ENCODE measurements around the gene BCKDHA.

The BCKDHA gene

DNA sequence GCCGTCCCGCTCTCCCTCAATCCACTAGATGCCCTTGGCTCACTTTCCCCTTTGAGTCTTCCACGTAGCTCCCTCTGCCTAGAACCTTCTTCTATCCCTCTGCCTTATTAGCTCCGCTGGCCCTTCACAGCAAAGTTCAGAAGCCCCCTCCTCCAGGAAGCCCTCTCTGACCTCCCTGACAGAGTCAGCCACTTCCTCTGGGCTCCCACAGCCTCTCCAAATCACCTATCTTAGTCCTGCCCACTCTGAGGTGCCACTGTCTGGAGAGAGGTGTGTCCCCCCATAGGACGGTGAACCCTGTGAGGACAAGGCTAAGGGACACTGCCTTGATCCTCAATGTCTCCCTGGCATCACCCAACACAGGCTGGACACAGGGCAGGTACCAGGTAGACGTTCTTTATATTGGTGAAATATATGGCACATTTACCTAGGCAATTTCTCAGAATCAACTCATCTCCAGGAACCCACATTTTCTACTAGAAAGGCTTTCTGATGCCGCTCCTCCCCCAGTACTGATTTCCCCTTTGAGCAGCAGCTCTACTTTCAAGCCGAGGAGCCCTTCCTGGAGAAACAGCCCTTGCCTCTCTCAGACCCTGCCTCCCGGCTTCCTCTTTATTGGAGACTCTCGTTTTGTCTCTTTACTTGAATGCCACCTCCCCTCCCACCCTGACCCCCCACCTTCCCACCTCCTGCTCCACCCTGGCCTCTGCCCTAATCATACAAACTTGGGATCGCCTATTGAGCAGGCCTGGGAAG, 40.5 kb upstream of the BCKDHA start:
- no peak for DNase-seq (ENCODE audit: low read depth)
- TF ChIP-seq, protein P1, sequence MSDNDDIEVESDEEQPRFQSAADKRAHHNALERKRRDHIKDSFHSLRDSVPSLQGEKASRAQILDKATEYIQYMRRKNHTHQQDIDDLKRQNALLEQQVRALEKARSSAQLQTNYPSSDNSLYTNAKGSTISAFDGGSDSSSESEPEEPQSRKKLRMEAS (IDR thresholded peaks at IDR 0.05; ENCODE audit: low read depth, low read length): no peak
- TF ChIP-seq POLR2A (IDR thresholded peaks at IDR 0.05; ENCODE audit: extremely low read depth, insufficient read length): no peak
- no peak for TF ChIP-seq MYC (IDR thresholded peaks at IDR 0.05; ENCODE audit: low read depth, low read length)
- TF ChIP-seq, protein P2, sequence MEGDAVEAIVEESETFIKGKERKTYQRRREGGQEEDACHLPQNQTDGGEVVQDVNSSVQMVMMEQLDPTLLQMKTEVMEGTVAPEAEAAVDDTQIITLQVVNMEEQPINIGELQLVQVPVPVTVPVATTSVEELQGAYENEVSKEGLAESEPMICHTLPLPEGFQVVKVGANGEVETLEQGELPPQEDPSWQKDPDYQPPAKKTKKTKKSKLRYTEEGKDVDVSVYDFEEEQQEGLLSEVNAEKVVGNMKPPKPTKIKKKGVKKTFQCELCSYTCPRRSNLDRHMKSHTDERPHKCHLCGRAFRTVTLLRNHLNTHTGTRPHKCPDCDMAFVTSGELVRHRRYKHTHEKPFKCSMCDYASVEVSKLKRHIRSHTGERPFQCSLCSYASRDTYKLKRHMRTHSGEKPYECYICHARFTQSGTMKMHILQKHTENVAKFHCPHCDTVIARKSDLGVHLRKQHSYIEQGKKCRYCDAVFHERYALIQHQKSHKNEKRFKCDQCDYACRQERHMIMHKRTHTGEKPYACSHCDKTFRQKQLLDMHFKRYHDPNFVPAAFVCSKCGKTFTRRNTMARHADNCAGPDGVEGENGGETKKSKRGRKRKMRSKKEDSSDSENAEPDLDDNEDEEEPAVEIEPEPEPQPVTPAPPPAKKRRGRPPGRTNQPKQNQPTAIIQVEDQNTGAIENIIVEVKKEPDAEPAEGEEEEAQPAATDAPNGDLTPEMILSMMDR (IDR thresholded peaks at IDR 0.05; ENCODE audit: low read depth, low read length): no peak
- no peak overlapping the region for H3K4me3 ChIP-seq (ENCODE audit: low read depth, low read length)

DNA sequence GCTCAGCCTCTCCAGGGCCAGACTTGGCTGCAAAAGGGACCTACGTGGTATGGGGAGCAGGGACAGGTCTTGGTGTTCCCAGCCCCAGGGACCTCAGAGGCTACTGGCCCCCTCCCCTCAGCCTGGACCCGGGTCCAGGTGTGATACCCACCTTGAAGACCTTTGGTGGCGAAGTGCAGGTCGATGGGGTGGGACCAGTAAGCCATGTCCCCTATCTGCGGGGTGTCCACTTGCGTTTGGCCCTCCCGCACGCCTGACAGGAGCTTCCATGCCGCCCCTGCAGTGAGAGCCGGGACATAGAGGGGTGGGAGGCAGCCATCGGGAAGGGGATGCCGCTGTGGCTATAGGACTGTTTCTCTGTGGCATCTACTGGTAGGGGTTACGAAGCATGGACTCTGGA, 39.9 kb upstream of the BCKDHA start:
- H3K4me3 ChIP-seq (ENCODE audit: low read depth, low read length): no peak overlapping the region
- TF ChIP-seq, protein P1 (IDR thresholded peaks at IDR 0.05; ENCODE audit: low read depth, low read length): no peak
- TF ChIP-seq, protein P2 (IDR thresholded peaks at IDR 0.05; ENCODE audit: low read depth, low read length): no peak
- TF ChIP-seq MYC (IDR thresholded peaks at IDR 0.05; ENCODE audit: low read depth, low read length): no peak
- no peak for TF ChIP-seq POLR2A (IDR thresholded peaks at IDR 0.05; ENCODE audit: extremely low read depth, insufficient read length)
- no peak for DNase-seq (ENCODE audit: low read depth)

DNA sequence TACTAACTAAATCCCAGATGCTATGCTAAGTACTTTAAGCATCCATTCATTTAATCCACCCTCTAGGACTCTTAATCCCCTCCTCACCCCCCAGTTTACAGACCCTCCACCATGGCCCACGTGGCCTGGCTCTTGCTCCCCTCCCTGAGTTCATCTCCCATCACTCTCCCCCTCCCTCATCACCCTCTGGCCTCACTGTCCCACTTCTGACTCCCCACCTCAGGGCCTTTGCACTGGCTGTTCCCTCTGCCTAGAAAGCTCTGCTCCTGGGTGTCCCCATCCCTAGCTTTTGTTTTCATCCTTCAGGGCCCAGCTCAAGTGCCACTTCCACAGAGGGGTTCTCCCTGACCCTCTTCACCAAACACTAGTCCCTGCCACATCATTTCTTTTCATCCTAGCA, 37.9 kb upstream of the BCKDHA start:
- no peak overlapping the region for H3K4me3 ChIP-seq (ENCODE audit: low read depth, low read length)
- no peak for TF ChIP-seq POLR2A (IDR thresholded peaks at IDR 0.05; ENCODE audit: extremely low read depth, insufficient read length)
- TF ChIP-seq, protein P1 (IDR thresholded peaks at IDR 0.05; ENCODE audit: low read depth, low read length): no peak
- DNase-seq (ENCODE audit: low read depth): no peak

DNA sequence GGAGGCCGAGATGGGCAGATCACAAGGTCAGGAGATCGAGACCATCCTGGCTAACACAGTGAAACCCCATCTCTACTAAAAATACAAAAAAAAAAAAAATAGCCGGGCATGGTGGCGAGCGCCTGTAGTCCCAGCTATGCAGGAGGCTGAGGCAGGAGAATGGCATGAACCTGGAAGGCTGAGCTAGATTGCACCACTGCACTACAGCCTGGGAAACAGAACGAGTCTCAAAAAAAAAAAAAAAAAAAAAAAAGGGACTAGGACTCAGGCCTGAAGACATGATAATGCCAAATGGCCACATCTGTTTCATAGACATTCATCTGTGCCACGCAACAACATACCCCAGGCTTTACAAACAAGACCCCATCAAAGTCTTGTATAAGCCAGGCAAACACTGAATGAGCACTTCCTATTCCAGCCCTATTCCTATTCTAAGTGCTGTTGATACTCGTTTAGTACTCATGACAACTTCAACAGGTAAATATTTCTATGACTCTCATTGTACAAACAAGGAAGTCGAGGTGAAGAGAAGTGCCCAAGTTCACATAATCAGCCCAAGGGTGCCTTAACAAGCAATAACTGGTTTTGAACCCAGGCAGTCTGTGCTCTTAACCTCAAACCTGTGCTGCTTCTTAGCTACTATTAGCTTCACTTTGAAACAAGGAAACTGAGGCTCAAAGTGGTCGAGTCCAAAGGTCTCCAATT, 35.3 kb upstream of the BCKDHA start:
- H3K4me3 ChIP-seq (ENCODE audit: low read depth, low read length): no peak overlapping the region
- TF ChIP-seq, protein P2 (IDR thresholded peaks at IDR 0.05; ENCODE audit: low read depth, low read length): no peak
- TF ChIP-seq POLR2A (IDR thresholded peaks at IDR 0.05; ENCODE audit: extremely low read depth, insufficient read length) (no peak), MYC (IDR thresholded peaks at IDR 0.05; ENCODE audit: low read depth, low read length) (no peak)
- TF ChIP-seq, protein P1 (IDR thresholded peaks at IDR 0.05; ENCODE audit: low read depth, low read length): no peak
- no peak for DNase-seq (ENCODE audit: low read depth)

DNA sequence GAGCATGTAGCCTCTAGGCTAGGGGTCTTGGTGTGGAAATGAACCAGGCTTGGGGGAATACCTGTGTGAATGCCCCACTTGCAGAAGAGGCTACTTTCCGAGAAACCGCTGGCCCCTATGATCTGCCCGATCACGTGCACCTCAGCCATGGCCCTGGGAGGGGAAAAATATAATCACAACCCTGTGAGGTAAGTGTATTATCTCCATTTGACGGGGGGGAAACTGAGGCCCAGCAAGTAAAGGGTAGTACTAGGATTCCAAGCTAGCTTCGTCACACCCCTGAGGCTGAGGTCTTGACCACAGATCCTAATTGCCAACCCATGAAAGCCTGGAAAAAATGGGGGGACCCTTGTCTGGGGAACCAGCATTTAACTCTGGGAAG, 34.3 kb upstream of the BCKDHA start:
- TF ChIP-seq, protein P1 (IDR thresholded peaks at IDR 0.05; ENCODE audit: low read depth, low read length): no peak
- TF ChIP-seq MYC (IDR thresholded peaks at IDR 0.05; ENCODE audit: low read depth, low read length): no peak
- no peak for TF ChIP-seq POLR2A (IDR thresholded peaks at IDR 0.05; ENCODE audit: extremely low read depth, insufficient read length)
- TF ChIP-seq, protein P2 (IDR thresholded peaks at IDR 0.05; ENCODE audit: low read depth, low read length): no peak

More for the DNA sequence above, 34.3 kb upstream of the BCKDHA start:
- peak overlapping the region; percentile 86 for H3K4me3 ChIP-seq (ENCODE audit: low read depth, low read length)
- DNase-seq (ENCODE audit: low read depth): no peak
